Right renal cortex interstitium (tissue), 3 donors: ENCODE measurements around the gene GHRHR. TPM values are rescaled to one million over a fixed set of nuclear protein-coding genes. Genes with fewer than 3 reads are reported as not detected.

ENCODE experiments used
- DNase-seq, 3 donors: peaks; one replicate each; pipeline ENCODE4 v3.0.0-alpha.2; 2013; ENCODE audit warnings: low read depth in 3 of 3, low spot score in 2 of 3
- polyA plus RNA-seq, 3 donors: library from polyadenylated mRNA; unstranded; fragments of 120-200 nt; gene quantifications; one replicate each; pipeline ENCODE4 v1.2.1, GENCODE V29; 2013; ENCODE audit not compliant: insufficient read length in 3 of 3

Gene GHRHR
- polyA plus RNA-seq, 3 donors, result 0.19 to 0.69 (median 0.34) TPM

GRCh38 chr7:30965372-30965771, 1.6 kb downstream of the GHRHR start:
- DNase-seq, result no peak

GRCh38 chr7:30965883-30966282, 2.1 kb downstream of the GHRHR start:
- DNase-seq, result no peak

DNA sequence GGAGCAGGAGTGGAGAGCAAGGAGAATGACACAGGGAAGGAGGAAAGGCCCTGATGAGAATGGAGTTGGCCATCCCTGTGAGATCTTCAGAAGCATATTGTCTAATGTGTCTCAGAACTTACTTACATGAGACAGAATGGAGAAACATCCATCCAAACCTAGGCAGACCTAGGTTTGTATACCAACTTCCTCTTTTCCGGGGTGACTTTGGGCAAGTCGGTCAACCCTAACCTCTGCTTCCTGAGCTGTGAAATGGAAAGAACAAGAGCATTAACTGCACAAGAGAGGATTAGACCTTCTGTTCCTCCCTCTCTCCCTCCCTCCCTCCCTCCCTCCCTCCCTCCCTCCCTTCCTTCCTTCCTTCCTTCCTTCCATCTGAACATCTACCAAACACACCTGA, 4.5 kb downstream of the GHRHR start:
- DNase-seq, result no peak

GRCh38 chr7:30968747-30969603, 5.2 kb downstream of the GHRHR start:
- DNase-seq, result no peak

DNA sequence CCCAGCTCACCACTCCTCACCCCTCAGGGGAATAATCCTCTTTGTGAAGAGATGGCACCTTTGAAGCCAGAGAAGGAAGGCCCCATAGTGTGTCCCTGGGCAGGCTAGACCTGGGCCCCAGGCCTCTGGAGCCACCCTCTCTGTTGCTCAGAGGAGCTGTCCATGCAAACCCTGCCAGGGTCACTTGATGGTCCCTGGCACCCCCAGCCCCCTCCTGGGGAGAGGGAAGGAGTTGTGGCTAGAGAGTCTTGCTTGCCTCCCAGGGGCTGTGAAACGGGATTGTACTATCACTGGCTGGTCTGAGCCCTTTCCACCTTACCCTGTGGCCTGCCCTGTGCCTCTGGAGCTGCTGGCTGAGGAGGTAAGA, 5.8 kb downstream of the GHRHR start:
- DNase-seq, result no peak

- DNase-seq, result no peak
Observed at GRCh38 chr7:30970074-30970473, 6.3 kb downstream of the GHRHR start.

DNA sequence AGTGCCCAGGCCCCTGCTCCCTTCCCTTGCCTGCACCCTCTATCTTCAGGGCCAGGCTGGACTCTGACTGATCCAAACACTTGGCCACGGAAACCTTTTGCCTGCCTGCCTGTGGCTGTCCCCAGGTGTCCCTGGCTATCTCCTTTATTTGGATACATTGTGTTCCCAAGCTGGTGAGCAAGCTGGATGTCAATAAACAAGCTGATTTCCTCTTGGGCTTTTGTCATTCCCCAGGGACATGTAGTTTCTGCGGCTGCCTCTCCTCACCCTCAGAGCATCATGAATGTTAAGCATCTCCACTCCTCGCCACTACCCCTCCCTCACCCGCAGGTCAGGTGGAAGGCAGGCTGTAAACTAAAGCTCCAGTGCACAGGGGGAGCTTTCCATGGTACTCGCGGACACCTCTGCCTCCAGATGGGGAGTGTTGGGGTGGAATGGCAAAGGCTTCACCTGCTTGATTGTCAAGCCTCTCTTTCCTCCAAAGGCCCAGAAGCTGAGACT, 6.9 kb downstream of the GHRHR start:
- DNase-seq, result no peak

DNA sequence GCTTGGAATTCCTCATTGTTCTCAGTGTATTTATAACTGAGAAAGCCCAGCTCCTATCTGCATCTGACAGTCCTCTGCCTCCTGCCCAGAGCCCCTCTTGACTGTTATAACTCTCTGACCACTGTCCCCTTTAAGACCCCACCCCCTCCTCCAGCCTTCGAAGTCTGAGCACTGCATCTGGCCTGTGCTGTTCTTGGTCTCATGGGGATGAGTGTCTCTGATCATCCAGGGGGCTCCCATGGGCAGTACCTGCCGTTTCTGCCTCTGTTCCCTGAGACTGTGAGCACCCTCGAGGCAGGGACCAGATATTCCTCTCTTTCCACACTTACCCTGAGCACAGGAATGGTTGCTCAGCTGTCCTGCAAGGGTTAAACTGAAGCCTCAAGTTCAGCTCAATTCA, 7.7 kb downstream of the GHRHR start:
- DNase-seq, result no peak

DNA sequence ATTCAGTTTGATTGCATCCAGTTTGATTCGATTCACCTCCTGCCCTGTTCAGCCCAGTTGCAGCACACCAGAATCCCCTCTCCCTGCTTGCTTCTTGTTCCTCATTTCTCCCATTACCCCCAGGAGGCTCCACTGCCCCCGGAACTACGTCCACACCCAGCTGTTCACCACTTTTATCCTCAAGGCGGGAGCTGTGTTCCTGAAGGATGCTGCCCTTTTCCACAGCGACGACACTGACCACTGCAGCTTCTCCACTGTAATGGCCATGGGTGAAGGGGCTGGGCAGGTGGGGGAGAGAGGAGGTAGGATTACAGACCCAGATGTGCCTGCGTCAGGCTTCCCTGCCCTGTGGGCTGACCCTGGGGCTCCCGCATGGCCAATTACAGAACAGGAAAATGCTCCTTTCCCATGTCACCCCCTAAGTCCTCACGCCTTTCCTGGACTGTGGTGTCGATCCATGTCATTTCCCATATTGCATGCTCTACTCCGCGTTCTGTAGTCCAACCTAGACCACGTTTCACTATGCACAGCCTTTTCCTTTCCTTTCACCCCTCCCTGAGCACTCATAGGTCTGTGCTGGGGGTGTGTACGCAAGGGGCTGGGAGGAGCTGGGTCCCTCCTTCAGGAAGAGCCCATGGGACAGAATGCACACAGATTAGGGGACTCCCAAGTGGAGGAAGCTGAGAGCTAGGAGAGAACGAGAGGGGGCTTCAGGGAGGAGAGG, 8.2 kb downstream of the GHRHR start:
- DNase-seq, result no peak

DNA sequence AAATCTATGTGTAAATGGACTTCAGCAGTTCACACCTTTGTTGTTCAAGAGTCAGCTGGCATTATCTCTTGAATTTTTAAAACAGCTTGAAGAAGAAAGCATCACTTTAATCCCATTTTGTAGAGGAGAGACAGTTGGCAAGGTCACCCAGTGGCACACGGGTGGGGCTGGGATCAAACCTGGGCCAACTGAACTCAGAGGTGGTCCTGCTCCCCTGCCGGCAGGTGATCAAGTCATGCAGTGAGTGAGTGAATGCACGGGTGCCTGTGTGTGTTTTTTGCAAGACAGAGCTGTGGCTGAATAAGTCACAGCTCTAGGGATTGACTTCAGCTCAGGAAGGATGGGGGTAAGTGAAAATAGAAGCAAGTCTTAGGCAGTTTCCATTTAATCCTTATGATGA, 9.5 kb downstream of the GHRHR start:
- no peak for DNase-seq

DNA sequence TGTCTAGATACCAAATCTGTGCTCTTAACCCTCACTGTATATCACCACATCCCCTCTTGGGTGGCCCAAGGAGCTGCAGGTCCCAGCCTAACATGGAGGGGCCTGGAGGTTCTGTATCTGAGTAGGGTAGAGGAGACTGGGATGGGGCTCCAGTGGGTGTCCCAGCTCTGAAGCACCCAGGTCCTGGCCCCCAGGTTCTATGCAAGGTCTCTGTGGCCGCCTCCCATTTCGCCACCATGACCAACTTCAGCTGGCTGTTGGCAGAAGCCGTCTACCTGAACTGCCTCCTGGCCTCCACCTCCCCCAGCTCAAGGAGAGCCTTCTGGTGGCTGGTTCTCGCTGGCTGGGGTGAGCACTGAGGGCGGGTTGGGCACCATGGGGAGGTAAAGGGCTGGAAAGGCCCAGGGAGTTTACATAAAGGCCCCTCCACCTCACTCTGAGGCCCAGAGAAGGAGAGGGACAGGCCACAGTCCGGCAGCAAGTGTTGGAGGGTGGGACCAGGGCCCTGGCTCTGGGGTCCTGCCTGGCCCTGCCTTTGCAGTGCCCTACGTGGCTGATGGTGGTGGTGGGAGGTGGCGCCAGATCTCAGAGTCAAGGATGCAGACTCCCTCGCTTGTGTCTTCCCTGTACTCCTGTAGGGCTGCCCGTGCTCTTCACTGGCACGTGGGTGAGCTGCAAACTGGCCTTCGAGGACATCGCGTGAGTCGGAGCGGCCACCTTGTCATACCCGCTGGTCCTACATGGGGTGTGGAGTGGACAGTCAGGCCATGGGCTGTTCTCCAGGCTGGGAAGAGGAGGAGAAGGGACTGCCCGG, 10.2 kb downstream of the GHRHR start:
- DNase-seq, result no peak

DNA sequence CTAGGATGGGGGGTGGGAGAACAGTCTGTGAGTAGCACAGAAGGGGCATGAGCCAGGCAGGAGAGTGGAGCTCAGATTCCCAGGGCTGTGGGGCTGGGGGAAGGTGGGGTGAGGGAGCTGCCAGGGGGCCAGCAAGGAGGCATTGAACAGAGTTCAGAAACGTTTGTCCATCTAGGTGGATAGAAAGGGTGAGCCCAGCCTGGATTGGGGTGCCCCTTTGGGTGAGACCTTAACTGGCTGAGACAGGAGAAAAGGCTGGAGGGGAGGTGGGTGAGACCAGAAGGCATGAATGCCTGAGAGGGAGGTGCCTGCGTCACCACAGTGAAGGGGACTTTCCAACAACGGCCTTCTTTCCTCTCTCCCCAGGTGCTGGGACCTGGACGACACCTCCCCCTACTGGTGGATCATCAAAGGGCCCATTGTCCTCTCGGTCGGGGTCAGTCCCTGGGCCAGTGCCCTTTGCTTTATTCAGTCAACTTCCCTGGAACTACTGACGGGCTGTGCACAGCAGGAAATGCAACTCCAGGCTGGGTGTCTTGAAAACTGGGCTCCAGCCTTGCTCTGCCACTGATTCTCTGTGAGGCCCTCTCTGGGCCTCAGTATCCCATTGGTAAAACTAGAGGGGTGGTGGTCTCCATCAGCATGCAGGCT, 11.0 kb downstream of the GHRHR start:
- no peak for DNase-seq

DNA sequence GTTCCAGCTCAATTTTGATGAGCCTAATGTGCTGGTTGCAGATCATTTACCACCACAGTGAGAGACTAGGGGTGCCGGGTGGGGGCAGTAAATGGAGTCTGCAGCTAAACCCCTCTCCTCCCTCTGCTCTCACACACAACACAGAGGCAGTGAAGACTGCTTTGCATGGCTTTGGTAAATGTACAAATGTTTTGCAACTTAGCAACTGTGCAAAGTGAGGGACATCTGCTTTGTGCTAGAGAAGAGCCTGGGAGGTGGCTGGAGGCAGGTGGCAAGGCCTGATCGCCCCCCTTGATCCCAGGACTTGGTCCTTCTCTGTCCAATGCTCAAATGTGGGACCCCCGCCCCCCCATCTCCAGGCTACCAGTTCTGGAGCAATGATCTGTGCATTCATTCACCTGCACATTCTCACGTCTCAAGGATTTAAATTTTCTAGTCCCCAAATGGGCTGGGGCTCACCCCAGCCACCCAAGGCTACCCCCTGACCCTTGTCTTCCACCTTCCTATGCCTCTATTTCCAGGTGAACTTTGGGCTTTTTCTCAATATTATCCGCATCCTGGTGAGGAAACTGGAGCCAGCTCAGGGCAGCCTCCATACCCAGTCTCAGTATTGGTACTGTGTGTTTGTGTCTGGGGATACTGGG, 11.6 kb downstream of the GHRHR start:
- DNase-seq, result no peak

DNA sequence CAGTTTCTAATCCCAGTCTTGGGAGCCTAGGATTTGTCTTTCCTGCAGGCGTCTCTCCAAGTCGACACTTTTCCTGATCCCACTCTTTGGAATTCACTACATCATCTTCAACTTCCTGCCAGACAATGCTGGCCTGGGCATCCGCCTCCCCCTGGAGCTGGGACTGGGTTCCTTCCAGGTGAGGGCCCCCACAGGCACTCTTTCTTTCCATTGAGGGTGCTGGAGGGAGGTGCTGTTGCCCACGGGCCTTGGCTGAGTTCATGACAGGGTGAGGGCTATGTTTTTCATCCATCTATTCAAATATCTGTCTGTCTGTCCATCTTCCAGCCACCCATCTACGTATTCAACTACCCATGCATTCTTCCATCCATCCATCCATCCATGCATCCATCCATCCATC, 12.6 kb downstream of the GHRHR start:
- DNase-seq, result no peak

DNA sequence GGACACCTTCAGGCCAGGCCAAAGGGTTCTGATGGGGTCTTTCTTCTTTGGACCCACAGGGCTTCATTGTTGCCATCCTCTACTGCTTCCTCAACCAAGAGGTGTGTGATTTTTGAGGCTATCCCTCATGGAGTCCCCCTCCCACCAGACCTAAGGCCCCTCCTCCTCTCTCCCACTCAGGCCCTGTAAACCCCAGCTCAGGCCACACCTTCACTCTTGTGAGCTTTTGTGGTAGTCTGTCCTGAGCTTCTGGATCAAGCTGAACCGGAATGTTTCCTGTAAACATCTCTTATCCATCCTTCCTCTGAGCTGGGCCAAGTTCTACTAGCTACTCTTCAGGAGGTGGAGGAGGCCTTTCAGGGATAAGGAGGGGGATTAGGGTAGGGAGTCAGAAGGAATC, 13.5 kb downstream of the GHRHR start:
- no peak for DNase-seq

DNA sequence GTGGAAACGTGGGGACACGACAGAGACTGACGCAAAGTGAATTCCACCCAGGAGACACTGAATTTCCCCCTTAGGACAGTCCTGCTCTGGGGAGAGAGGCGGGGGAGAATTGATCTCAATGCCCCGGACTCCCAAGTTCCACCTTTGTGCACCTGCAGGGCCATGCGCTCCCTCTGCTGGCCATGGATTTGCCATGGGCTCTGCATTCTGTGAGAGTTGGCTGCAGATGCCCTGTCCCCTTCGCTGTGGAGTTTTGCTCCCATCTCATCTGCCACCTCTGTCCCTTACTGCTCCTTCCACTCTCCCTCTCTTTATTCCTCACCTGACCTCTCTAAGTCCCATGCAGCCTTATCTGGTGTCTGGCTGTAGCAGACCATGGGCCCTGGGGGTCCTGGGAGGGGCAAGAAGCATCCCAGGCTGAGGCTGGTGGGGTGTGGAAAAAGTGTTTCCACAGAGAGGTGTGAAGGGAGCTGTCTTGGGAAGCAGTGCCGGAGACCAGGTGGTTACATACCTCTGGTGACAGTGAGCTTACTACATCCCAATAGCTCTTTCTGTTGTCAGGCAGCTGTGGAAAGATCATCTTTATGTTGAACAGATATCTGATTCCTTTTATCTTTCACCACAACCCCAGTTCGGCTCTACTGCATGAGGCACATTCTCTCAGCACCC, 14.3 kb downstream of the GHRHR start:
- no peak for DNase-seq

DNA sequence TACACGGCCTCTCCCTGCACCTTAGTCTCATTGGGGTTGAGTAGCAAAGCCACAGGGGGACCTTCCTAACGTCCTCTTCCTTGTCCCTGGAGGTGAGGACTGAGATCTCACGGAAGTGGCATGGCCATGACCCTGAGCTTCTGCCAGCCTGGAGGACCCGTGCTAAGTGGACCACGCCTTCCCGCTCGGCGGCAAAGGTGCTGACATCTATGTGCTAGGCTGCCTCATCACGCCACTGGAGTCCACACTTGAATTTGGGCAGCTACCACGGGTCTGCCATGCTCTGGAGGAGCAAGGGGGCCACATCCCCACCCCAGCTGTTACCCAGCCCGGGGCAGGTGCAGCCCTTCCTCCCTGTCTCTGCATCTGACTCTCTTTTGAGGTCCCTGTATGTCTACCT, 15.3 kb downstream of the GHRHR start:
- no peak for DNase-seq

GRCh38 chr7:30980194-30980593, 16.4 kb downstream of the GHRHR start:
- no peak for DNase-seq

GRCh38 chr7:30980751-30981150, 17.0 kb downstream of the GHRHR start:
- no peak for DNase-seq
